ENCODE measurements around the gene ECE2.
"Not testable (repeated sequence)": the region's sequence is repeated elsewhere in the genome, so short reads cannot be mapped to it uniquely, and the experiment has no call there.

Gene ECE2

GRCh38 chr3:184335291-184335660, 59.5 kb downstream of the ECE2 start:
- DNase-seq (ENCODE audit: low read depth in 2 of 3, low spot score in 1 of 3), result no peak

- peak; percentile 74 to 86 (median 81) for DNase-seq (ENCODE audit: low read depth in 2 of 3, low spot score in 1 of 3)
These were observed 60.1 kb downstream of the ECE2 start for GRCh38 chr3:184335661-184336546.

GRCh38 chr3:184336547-184337398, 61.0 kb downstream of the ECE2 start:
- DNase-seq (ENCODE audit: low read depth in 2 of 3, low spot score in 1 of 3), result no peak

- DNase-seq (ENCODE audit: low read depth in 2 of 3, low spot score in 1 of 3), result no peak
These were observed 61.5 kb downstream of the ECE2 start, which contains the start of gene FAM131A for GRCh38 chr3:184337399-184337714. TSS of gene FAM131A (plus strand) at chr3:184337600. CDS start at chr3:184337631, 31 bp downstream.

- DNase-seq (ENCODE audit: low read depth in 2 of 3, low spot score in 1 of 3), result no peak
These were observed 62.2 kb downstream of the ECE2 start for GRCh38 chr3:184337981-184338380.

- DNase-seq (ENCODE audit: low read depth in 2 of 3, low spot score in 1 of 3), result no peak
These were observed 62.7 kb downstream of the ECE2 start for GRCh38 chr3:184338511-184338945.

- no peak for DNase-seq (ENCODE audit: low read depth in 2 of 3, low spot score in 1 of 3)
These were observed 63.2 kb downstream of the ECE2 start for GRCh38 chr3:184339001-184339400.

GRCh38 chr3:184339451-184340135, 63.8 kb downstream of the ECE2 start:
- not testable (repeated sequence) for DNase-seq (ENCODE audit: low read depth in 2 of 3, low spot score in 1 of 3)

GRCh38 chr3:184341925-184342324, 66.1 kb downstream of the ECE2 start:
- no peak for DNase-seq (ENCODE audit: low read depth in 2 of 3, low spot score in 1 of 3)

All from stimulated activated CD4-positive, alpha-beta T cell treated with anti-CD3 and anti-CD28 coated beads, Interleukin-12 subunit alpha, Interleukin-12 subunit beta, amount 100 ng/mL, for 48 hours (primary cell).